GM23338 (cell line): Measurements from ENCODE around the gene PTRHD1.

Source experiments
- CREB1 ChIP-seq: fragments of 250-450 bp; sonication (Bioruptor Pico); IDR thresholded peaks from 2 replicates; pipeline ENCODE4 v1.5.0; 2020; ENCODE audit warnings: low read depth, mild to moderate bottlenecking, moderate library complexity
- CTCF ChIP-seq, 2 experiments: fragments of 200-600 bp in 1 of 2; sonication (generic) in 1 of 2; conservative IDR thresholded peaks; 2 replicates each; pipeline versions ENCODE4 v1.5.1 to v1.6.1; 2016 to 2017; ENCODE audit warnings: antibody characterized with exemption in 2 of 2, low read depth in 2 of 2, mild to moderate bottlenecking in 2 of 2, moderate library complexity in 1 of 2
- EZH2 ChIP-seq: fragments of 200-600 bp; sonication (generic); IDR thresholded peaks from one replicate; pipeline ENCODE4 v1.8.0; 2017; ENCODE audit warnings: antibody characterized with exemption, mild to moderate bottlenecking, low read depth; ENCODE audit not compliant: unreplicated experiment
- EZH2phosphoT487 ChIP-seq: fragments of 200-600 bp; sonication (generic); IDR thresholded peaks from one replicate; pipeline ENCODE4 v1.8.1; 2018; ENCODE audit warnings: antibody characterized with exemption; ENCODE audit not compliant: unreplicated experiment
- NANOG ChIP-seq: IDR thresholded peaks from 2 replicates; pipeline ENCODE4 v1.6.1; 2016; ENCODE audit warnings: antibody characterized with exemption, borderline replicate concordance
- POLR2AphosphoS5 ChIP-seq: IDR thresholded peaks from 2 replicates; pipeline ENCODE4 v1.6.1; 2016; ENCODE audit warnings: antibody characterized with exemption, low read depth
- STAT1 ChIP-seq: IDR thresholded peaks from one replicate; pipeline ENCODE4 v1.6.1; 2016; ENCODE audit warnings: antibody characterized with exemption; ENCODE audit not compliant: unreplicated experiment
- ZNF331 ChIP-seq: fragments of 250-450 bp; sonication (Bioruptor Pico); IDR thresholded peaks from 2 replicates; pipeline ENCODE4 v1.5.0; 2020; ENCODE audit warnings: low read depth, mild to moderate bottlenecking, moderate library complexity
- TF ChIP-seq, protein P1 (sequence below): IDR thresholded peaks from one replicate; pipeline ENCODE4 v1.6.1; 2018; ENCODE audit warnings: antibody characterized with exemption; ENCODE audit not compliant: unreplicated experiment

GRCh38 chr2:24779116-24779515 lies 14.1 kb downstream of the PTRHD1 start:
- TF ChIP-seq EZH2 (no peak), CTCF (conservative IDR thresholded peaks at IDR 0.05; ENCODE audit: low read depth in 2 of 2) (no peak), POLR2AphosphoS5 (no peak), CREB1 (CRISPR knock-in tag) (no peak), EZH2phosphoT487 (no peak), NANOG (no peak), ZNF331 (CRISPR knock-in tag) (no peak), STAT1 (no peak)
- TF ChIP-seq, protein P1, sequence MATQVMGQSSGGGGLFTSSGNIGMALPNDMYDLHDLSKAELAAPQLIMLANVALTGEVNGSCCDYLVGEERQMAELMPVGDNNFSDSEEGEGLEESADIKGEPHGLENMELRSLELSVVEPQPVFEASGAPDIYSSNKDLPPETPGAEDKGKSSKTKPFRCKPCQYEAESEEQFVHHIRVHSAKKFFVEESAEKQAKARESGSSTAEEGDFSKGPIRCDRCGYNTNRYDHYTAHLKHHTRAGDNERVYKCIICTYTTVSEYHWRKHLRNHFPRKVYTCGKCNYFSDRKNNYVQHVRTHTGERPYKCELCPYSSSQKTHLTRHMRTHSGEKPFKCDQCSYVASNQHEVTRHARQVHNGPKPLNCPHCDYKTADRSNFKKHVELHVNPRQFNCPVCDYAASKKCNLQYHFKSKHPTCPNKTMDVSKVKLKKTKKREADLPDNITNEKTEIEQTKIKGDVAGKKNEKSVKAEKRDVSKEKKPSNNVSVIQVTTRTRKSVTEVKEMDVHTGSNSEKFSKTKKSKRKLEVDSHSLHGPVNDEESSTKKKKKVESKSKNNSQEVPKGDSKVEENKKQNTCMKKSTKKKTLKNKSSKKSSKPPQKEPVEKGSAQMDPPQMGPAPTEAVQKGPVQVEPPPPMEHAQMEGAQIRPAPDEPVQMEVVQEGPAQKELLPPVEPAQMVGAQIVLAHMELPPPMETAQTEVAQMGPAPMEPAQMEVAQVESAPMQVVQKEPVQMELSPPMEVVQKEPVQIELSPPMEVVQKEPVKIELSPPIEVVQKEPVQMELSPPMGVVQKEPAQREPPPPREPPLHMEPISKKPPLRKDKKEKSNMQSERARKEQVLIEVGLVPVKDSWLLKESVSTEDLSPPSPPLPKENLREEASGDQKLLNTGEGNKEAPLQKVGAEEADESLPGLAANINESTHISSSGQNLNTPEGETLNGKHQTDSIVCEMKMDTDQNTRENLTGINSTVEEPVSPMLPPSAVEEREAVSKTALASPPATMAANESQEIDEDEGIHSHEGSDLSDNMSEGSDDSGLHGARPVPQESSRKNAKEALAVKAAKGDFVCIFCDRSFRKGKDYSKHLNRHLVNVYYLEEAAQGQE: no peak
